ENCODE results near the gene OR1E1. TPM values are rescaled to one million over a fixed set of nuclear protein-coding genes. Genes with fewer than 3 reads are reported as not detected.
"Not testable (repeated sequence)": the region's sequence is repeated elsewhere in the genome, so short reads cannot be mapped to it uniquely, and the experiment has no call there.

The OR1E1 gene
- total RNA-seq, 1 donor: not detected

GRCh38 chr17:3385869-3386816 is 12.1 kb downstream of the OR1E1 start, which contains the start of gene OR3A2:
OR3A2 (minus strand) TSS chr17:3386308.
- no peak within 1 kb of the TSS for H3K4me3 ChIP-seq (ENCODE audit: low read depth, low read length)
- TF ChIP-seq CTCF (IDR thresholded peaks at IDR 0.05; ENCODE audit: insufficient read depth, low read length): no peak
- no peak for DNase-seq (ENCODE audit: low read depth)

DNA sequence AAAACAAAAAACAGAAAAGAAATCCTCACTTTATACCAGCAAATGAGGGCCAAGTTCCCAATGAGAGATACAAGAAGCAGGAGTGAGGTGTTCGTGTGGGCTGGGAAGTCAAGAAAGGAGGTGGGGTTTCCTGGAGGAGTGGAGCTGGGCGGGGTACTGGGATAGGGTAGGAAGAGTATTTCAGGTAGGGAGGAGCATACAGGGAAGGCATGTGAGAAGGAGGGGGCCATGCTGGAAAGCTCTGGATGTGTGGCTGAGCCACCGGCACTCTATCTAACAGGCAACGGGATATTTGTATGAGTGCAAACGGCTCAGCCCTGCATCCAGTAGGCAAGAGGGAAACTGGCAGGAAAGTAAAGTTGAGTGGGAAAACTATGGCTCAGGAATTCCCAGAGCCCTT is 16.3 kb downstream of the OR1E1 start:
- TF ChIP-seq CTCF (IDR thresholded peaks at IDR 0.05; ENCODE audit: insufficient read depth, low read length): no peak
- no peak for DNase-seq (ENCODE audit: low read depth)
- H3K4me3 ChIP-seq (ENCODE audit: low read depth, low read length): no peak overlapping the region

DNA sequence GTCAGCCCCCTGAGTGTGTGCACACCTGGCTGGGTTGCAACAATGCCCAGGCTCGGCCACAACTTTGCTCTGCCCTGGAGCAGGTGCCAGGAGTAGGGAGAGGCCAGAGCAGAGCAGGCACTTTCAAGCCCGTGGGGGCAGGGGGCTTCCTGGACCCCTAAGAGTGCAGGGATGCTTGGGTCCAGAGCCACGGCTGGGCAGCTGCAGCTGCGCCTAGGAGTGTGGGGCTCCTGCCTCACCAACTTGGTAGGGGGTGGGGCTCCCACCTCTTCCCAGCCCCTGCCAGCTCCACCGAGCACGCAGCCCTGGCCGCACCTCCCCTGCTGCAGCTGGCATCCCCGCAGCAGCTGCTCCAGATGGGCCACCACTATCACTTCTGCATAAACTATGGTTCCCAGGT is 19.9 kb downstream of the OR1E1 start:
- H3K4me3 ChIP-seq (ENCODE audit: low read depth, low read length): no peak overlapping the region
- TF ChIP-seq CTCF (IDR thresholded peaks at IDR 0.05; ENCODE audit: insufficient read depth, low read length): no peak
- DNase-seq (ENCODE audit: low read depth): no peak

DNA sequence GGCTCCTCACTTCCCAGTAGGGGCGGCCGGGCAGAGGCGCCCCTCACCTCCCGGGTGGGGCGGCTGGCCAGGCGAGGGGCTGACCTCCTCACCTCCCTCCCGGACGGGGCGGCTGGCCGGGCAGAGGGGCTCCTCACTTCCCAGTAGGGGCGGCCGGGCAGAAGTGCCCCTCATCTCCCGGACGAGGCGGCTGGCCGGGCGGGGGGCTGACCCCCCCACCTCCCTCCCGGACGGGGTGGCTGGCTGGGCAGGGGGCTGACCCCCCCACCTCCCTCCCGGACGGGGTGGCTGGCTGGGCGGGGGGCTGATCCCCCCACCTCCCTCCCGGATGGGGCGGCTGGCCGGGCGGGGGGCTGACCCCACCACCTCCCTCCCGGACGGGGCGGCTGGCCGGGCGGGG is 27.0 kb downstream of the OR1E1 start:
- not testable (repeated sequence) for H3K4me3 ChIP-seq (ENCODE audit: low read depth, low read length); DNase-seq (ENCODE audit: low read depth)

Small RNA genes within 50 kb of the gene (small RNA-seq; reads per million reads assigned to genes)
- gene OR1AC1P: not detected

Other genes starting within 250 kb of the OR1E1 start
- gene OR1A2, start 200.9 kb downstream of the OR1E1 start, total RNA-seq (ENCODE audit: low replicate concordance): not detected in 2 replicates
- not detected in 2 replicates for gene OR1A1, start 190.7 kb downstream of the OR1E1 start, total RNA-seq (ENCODE audit: low replicate concordance)
- gene OR3A1, start 100.0 kb downstream of the OR1E1 start, total RNA-seq (ENCODE audit: low replicate concordance): not detected in 2 replicates
- gene OR3A2, start 12.1 kb downstream of the OR1E1 start, total RNA-seq (ENCODE audit: low replicate concordance): not detected in 2 replicates
- gene OR3A3, start 13.0 kb upstream of the OR1E1 start, total RNA-seq (ENCODE audit: low replicate concordance): not detected in 2 replicates
- not detected in 2 replicates for gene OR1E2, start 35.4 kb upstream of the OR1E1 start, total RNA-seq (ENCODE audit: low replicate concordance)
- not detected in 2 replicates for gene SPATA22, start 73.4 kb upstream of the OR1E1 start, total RNA-seq (ENCODE audit: low replicate concordance)
- 1.9 and 9.7 TPM in 2 replicates for gene ASPA, start 77.6 kb upstream of the OR1E1 start, total RNA-seq (ENCODE audit: low replicate concordance)
- 1.5 and 1.9 TPM in 2 replicates for gene TRPV3, start 159.4 kb upstream of the OR1E1 start, total RNA-seq (ENCODE audit: low replicate concordance)
- 2.3 and 16.0 TPM in 2 replicates for gene TRPV1, start 211.0 kb upstream of the OR1E1 start, total RNA-seq (ENCODE audit: low replicate concordance)
- 2.9 and 15.0 TPM in 2 replicates for gene SHPK, start 237.8 kb upstream of the OR1E1 start, total RNA-seq (ENCODE audit: low replicate concordance)
- gene CTNS, start 238.3 kb upstream of the OR1E1 start, total RNA-seq (ENCODE audit: low replicate concordance): 13.3 and 27.7 TPM in 2 replicates